ENCODE data around the gene AKAP13. TPM values are rescaled to one million over a fixed set of nuclear protein-coding genes. Genes with fewer than 3 reads are reported as not detected.

Gene AKAP13
- total RNA-seq, 1 experiment from 2014 or later: 49.6 TPM

DNA sequence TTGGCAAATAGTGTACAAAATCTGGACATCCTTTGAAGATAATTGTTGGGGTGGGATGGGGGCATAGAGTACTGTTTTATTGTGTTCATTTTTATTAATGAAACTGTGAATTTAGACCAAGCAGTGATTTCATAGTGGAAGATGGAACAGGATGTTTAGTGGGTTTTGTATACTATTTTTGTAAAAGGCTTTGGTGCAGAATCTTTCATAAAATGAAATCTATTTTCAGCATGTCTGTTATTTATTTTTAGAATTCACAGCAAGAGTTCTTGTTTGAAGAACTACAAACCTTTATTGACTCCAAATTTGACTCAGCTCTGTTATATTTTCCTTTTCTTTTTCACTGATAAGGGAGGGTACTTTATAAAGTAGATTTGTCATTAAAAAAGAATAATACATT is 145.4 kb downstream of the AKAP13 start:
- no peaks in the 10 kb centered on the region for H3K27me3 ChIP-seq (replicated peaks; ENCODE audit: control insufficient read depth, insufficient read depth, low read length)
- POLR2A ChIA-PET: no interaction called here
- H3K4me1 ChIP-seq: no peaks in the 10 kb centered on the region
- CTCF ChIA-PET: no interaction called here
- no TSS peak for BruUV-seq (replicated peaks)
- no peak overlapping the region for H3K27ac Mint-ChIP-seq (ENCODE audit: unreplicated experiment)
- no peaks in the 10 kb centered on the region for H3K9me3 Mint-ChIP-seq (ENCODE audit: unreplicated experiment)
- intact Hi-C loops (cut with micrococcal nuclease; ENCODE audit: unreplicated experiment): no loop called here
- no peak for DNase-seq
- no peak for TF ChIP-seq CTCF (IDR thresholded peaks at IDR 0.05; ENCODE audit: insufficient read depth in 1 of 2, low read depth in 1 of 2, low read length in 1 of 2, severe bottlenecking in 1 of 2, unreplicated experiment in 1 of 2)
- H3K4me3 Mint-ChIP-seq (ENCODE audit: unreplicated experiment): no peak overlapping the region
- H3K4me3 ChIP-seq (ENCODE audit: low read depth, low read length): no peak overlapping the region
- H3K36me3 ChIP-seq (ENCODE audit: control insufficient read depth, insufficient read depth, low read length): peaks cover 2% of the 10 kb centered on the region; the same call in 1 of the 2 replicates
- H3K9me3 ChIP-seq: no peaks in the 10 kb centered on the region
- peaks cover 6% of the 10 kb centered on the region for H3K36me3 Mint-ChIP-seq (ENCODE audit: insufficient read depth, unreplicated experiment)
- H3K4me1 Mint-ChIP-seq (ENCODE audit: low read depth, unreplicated experiment): peaks cover 9% of the 10 kb centered on the region
- no peaks in the 10 kb centered on the region for H3K27me3 Mint-ChIP-seq (ENCODE audit: insufficient read depth, unreplicated experiment)

- Mint-ChIP-seq H3K36me3 (ENCODE audit: insufficient read depth, unreplicated experiment) (peaks cover 6% of the 10 kb centered on the region), H3K27me3 (ENCODE audit: insufficient read depth, unreplicated experiment) (no peaks in the 10 kb centered on the region), H3K27ac (ENCODE audit: unreplicated experiment) (no peak overlapping the region), H3K9me3 (ENCODE audit: unreplicated experiment) (no peaks in the 10 kb centered on the region), H3K4me3 (ENCODE audit: unreplicated experiment) (no peak overlapping the region), H3K4me1 (ENCODE audit: low read depth, unreplicated experiment) (peaks cover 7% of the 10 kb centered on the region)
- BruUV-seq (replicated peaks): no TSS peak
- H3K27me3 ChIP-seq (replicated peaks; ENCODE audit: control insufficient read depth, insufficient read depth, low read length): no peaks in the 10 kb centered on the region
- H3K4me1 ChIP-seq: no peaks in the 10 kb centered on the region
- TF ChIP-seq CTCF (IDR thresholded peaks at IDR 0.05; ENCODE audit: insufficient read depth in 1 of 2, low read depth in 1 of 2, low read length in 1 of 2, severe bottlenecking in 1 of 2, unreplicated experiment in 1 of 2): no peak
- ChIA-PET CTCF (no interaction called here), POLR2A (no interaction called here)
- H3K36me3 ChIP-seq (ENCODE audit: control insufficient read depth, insufficient read depth, low read length): peaks cover 2% of the 10 kb centered on the region; the same call in 1 of the 2 replicates
- intact Hi-C loops (cut with micrococcal nuclease; ENCODE audit: unreplicated experiment): no loop called here
- no peak overlapping the region for H3K4me3 ChIP-seq (ENCODE audit: low read depth, low read length)
- no peaks in the 10 kb centered on the region for H3K9me3 ChIP-seq
- no peak for DNase-seq
Observed at GRCh38 chr15:85527895-85528294, 147.5 kb downstream of the AKAP13 start.

DNA sequence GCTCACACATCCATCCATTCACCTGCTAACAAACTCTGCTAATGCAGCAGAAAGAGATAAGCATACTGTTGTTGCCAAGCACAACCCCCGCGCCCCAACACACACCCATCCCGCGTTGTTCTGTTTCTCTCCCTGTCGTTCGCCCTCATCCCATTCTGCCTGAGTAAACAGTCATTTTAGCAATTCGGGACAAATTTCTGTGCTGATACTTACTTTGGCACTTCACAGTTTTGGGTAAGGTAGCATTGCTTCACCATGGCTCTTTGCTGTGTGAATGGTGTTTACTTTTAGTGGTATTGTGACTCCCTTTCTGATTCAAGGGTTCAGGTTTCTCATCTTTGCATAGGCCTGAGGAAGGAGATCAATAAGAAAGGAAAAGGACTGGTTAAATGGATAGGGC is 149.7 kb downstream of the AKAP13 start:
- H3K4me1 Mint-ChIP-seq (ENCODE audit: low read depth, unreplicated experiment): peaks cover 7% of the 10 kb centered on the region
- no peaks in the 10 kb centered on the region for H3K27me3 Mint-ChIP-seq (ENCODE audit: insufficient read depth, unreplicated experiment)
- no peak for DNase-seq
- ChIA-PET CTCF (no interaction called here), POLR2A (no interaction called here)
- H3K27ac Mint-ChIP-seq (ENCODE audit: unreplicated experiment): no peak overlapping the region
- no peak overlapping the region for H3K4me3 Mint-ChIP-seq (ENCODE audit: unreplicated experiment)
- H3K9me3 Mint-ChIP-seq (ENCODE audit: unreplicated experiment): no peaks in the 10 kb centered on the region
- H3K4me1 ChIP-seq: no peaks in the 10 kb centered on the region
- H3K9me3 ChIP-seq: no peaks in the 10 kb centered on the region
- peaks cover 21% of the 10 kb centered on the region for H3K36me3 Mint-ChIP-seq (ENCODE audit: insufficient read depth, unreplicated experiment)
- no peaks in the 10 kb centered on the region for H3K27me3 ChIP-seq (replicated peaks; ENCODE audit: control insufficient read depth, insufficient read depth, low read length)
- H3K36me3 ChIP-seq (ENCODE audit: control insufficient read depth, insufficient read depth, low read length): no peaks in the 10 kb centered on the region
- intact Hi-C loops (cut with micrococcal nuclease; ENCODE audit: unreplicated experiment): no loop called here
- H3K4me3 ChIP-seq (ENCODE audit: low read depth, low read length): no peak overlapping the region
- no TSS peak for BruUV-seq (replicated peaks)
- TF ChIP-seq CTCF (IDR thresholded peaks at IDR 0.05; ENCODE audit: insufficient read depth in 1 of 2, low read depth in 1 of 2, low read length in 1 of 2, severe bottlenecking in 1 of 2, unreplicated experiment in 1 of 2): no peak
